ENCODE results near the gene SEMA6C. TPM values are rescaled to one million over a fixed set of nuclear protein-coding genes. Genes with fewer than 3 reads are reported as not detected.

Gene SEMA6C
- total and polyA plus RNA-seq, 2 donors from 2014 or later, result 7.6 to 17.4 TPM

DNA sequence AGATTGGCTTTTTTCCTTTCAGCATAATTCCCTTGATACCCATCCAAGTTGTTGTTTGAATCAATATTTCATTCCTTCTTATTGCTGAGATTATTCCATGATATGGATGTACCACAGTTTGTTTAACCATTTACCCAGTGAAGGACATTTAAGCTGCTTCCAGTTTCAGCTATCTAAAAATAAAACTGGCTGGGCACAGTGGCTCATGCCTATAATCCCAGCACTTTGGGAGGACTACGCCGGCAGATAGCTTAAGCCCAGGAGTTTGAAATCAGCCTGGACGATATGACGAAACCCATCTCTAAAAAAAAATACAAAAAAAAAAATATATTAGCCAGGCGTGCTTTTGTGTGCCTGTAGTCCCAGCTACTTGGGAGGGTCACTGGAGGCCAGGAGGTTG lies 32.6 kb downstream of the SEMA6C start:
- Histone ChIP-seq H3K9me3 (ENCODE audit: control insufficient read depth in 2 of 3, insufficient read depth in 1 of 3, low read length in 3 of 3) (no peaks in the 10 kb centered on the region), H3K9ac (ENCODE audit: low read length in 3 of 3) (no peak overlapping the region), H3K4me1 (ENCODE audit: control insufficient read depth in 2 of 3, insufficient read depth in 2 of 3, low read depth in 1 of 3, low read length in 3 of 3) (no peaks in the 10 kb centered on the region), H3K27me3 (ENCODE audit: control insufficient read depth, insufficient read depth, low read length) (no peaks in the 10 kb centered on the region), H3K4me3 (ENCODE audit: low read length in 3 of 3) (no peak overlapping the region), H3K36me3 (ENCODE audit: control insufficient read depth in 2 of 3, insufficient read depth in 3 of 3, low read length in 3 of 3) (peaks cover 3 to 7% (median 3%) of the 10 kb centered on the region in 3 donors), H3K27ac (ENCODE audit: low read depth in 2 of 2, low read length in 2 of 2) (no peak overlapping the region)
- TF ChIP-seq, protein P1, sequence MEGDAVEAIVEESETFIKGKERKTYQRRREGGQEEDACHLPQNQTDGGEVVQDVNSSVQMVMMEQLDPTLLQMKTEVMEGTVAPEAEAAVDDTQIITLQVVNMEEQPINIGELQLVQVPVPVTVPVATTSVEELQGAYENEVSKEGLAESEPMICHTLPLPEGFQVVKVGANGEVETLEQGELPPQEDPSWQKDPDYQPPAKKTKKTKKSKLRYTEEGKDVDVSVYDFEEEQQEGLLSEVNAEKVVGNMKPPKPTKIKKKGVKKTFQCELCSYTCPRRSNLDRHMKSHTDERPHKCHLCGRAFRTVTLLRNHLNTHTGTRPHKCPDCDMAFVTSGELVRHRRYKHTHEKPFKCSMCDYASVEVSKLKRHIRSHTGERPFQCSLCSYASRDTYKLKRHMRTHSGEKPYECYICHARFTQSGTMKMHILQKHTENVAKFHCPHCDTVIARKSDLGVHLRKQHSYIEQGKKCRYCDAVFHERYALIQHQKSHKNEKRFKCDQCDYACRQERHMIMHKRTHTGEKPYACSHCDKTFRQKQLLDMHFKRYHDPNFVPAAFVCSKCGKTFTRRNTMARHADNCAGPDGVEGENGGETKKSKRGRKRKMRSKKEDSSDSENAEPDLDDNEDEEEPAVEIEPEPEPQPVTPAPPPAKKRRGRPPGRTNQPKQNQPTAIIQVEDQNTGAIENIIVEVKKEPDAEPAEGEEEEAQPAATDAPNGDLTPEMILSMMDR (IDR thresholded peaks at IDR 0.05; ENCODE audit: borderline replicate concordance, extremely low read depth, insufficient read depth), result no peak
- FAIRE-seq (no peak), DNase-seq (no peak)
- intact Hi-C loops (cut with DNase I), result no loop called here

DNA sequence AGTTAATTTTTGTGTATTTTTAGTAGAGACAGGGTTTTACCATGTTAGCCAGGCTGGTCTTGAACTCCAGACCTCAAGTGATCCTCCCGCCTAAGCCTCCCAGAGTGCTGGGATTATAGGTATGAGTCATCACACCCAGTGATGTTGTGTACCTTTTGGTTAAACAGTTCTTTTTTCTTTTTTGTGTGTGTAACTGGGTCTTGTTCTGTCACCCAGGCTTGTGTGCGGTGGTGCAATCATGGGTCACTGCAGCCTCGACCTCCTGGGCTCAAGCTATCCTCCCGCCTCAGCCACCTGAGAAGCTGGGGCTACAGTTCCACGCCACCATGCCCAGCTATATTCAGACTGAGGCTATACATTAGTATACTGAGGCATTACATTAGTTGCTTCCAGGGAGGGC lies 38.1 kb downstream of the SEMA6C start:
- intact Hi-C loops (cut with DNase I), result loop anchor here (10.0 kb wide), 1 partner anchor 46 kb away; the partner anchor contains the start of gene TNFAIP8L2
- H3K36me3 ChIP-seq (ENCODE audit: control insufficient read depth in 2 of 3, insufficient read depth in 3 of 3, low read length in 3 of 3), result peaks cover 0 to 6% (median 3%) of the 10 kb centered on the region in 3 donors
- no peaks in the 10 kb centered on the region for H3K9me3 ChIP-seq (ENCODE audit: control insufficient read depth in 2 of 3, insufficient read depth in 1 of 3, low read length in 3 of 3)
- no peak for FAIRE-seq
- H3K27me3 ChIP-seq (ENCODE audit: control insufficient read depth, insufficient read depth, low read length), result no peaks in the 10 kb centered on the region
- peak in 1 of 5 donors; percentile 17 for DNase-seq
- no peak overlapping the region for H3K4me3 ChIP-seq (ENCODE audit: low read length in 3 of 3)
- TF ChIP-seq, protein P1 (IDR thresholded peaks at IDR 0.05; ENCODE audit: borderline replicate concordance, extremely low read depth, insufficient read depth), result no peak
- H3K27ac ChIP-seq (ENCODE audit: low read depth in 2 of 2, low read length in 2 of 2), result no peak overlapping the region
- no peaks in the 10 kb centered on the region for H3K4me1 ChIP-seq (ENCODE audit: control insufficient read depth in 2 of 3, insufficient read depth in 2 of 3, low read depth in 1 of 3, low read length in 3 of 3)
- H3K9ac ChIP-seq (ENCODE audit: low read length in 3 of 3), result no peak overlapping the region

DNA sequence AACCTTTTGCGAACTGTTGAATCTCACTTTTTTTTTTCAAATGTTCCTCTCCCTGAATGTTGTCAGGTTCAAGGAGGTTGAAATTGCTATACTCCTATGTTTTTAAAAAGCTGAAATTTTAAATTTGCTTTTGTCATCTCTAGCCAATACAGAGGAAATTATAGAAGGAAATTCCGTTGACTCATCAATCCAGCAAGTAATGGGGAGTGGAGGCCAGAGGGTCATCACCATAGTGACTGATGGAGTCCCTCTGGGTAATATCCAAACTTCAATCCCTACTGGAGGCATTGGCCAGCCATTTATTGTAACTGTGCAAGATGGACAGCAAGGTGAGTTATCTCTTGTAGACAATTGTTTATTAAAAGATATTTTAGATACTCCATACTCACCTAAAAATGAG lies 39.5 kb downstream of the SEMA6C start:
- intact Hi-C loops (cut with DNase I), result loop anchor here (10.0 kb wide), 1 partner anchor 48 kb away; the partner anchor contains the start of gene TNFAIP8L2
- FAIRE-seq (no peak), DNase-seq (no peak)
- Histone ChIP-seq H3K27me3 (ENCODE audit: control insufficient read depth, insufficient read depth, low read length) (no peaks in the 10 kb centered on the region), H3K27ac (ENCODE audit: low read depth in 2 of 2, low read length in 2 of 2) (no peak overlapping the region), H3K36me3 (ENCODE audit: control insufficient read depth in 2 of 3, insufficient read depth in 3 of 3, low read length in 3 of 3) (peaks cover 0 to 6% (median 3%) of the 10 kb centered on the region in 3 donors), H3K9me3 (ENCODE audit: control insufficient read depth in 2 of 3, insufficient read depth in 1 of 3, low read length in 3 of 3) (no peaks in the 10 kb centered on the region), H3K9ac (ENCODE audit: low read length in 3 of 3) (no peak overlapping the region), H3K4me3 (ENCODE audit: low read length in 3 of 3) (no peak overlapping the region), H3K4me1 (ENCODE audit: control insufficient read depth in 2 of 3, insufficient read depth in 2 of 3, low read depth in 1 of 3, low read length in 3 of 3) (no peaks in the 10 kb centered on the region)
- TF ChIP-seq, protein P1 (IDR thresholded peaks at IDR 0.05; ENCODE audit: borderline replicate concordance, extremely low read depth, insufficient read depth), result no peak

DNA sequence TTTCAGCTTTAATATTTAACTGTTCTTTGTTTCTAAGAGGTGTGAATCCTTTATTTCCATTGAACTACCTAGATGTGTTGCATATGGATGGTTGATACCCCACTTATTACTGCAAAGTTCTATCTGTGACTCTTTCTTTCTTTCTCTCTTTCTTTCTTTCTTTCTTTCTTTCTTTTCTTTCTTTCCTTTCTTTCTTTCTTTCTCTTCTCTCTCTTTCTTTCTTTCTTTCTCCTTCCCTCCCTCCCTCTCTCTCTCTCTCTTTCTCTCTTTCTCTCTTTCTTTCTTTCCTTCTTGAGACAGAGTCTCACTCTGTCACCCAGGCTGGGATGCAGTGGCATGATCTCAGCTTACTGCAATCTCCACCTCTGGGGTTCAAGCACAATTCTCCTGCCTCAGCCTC lies 41.8 kb downstream of the SEMA6C start:
- H3K27me3 ChIP-seq (ENCODE audit: control insufficient read depth, insufficient read depth, low read length), result no peaks in the 10 kb centered on the region
- peaks cover 0 to 6% (median 3%) of the 10 kb centered on the region in 3 donors for H3K36me3 ChIP-seq (ENCODE audit: control insufficient read depth in 2 of 3, insufficient read depth in 3 of 3, low read length in 3 of 3)
- no peak overlapping the region for H3K9ac ChIP-seq (ENCODE audit: low read length in 3 of 3)
- no peaks in the 10 kb centered on the region for H3K4me1 ChIP-seq (ENCODE audit: control insufficient read depth in 2 of 3, insufficient read depth in 2 of 3, low read depth in 1 of 3, low read length in 3 of 3)
- H3K27ac ChIP-seq (ENCODE audit: low read depth in 2 of 2, low read length in 2 of 2), result no peak overlapping the region
- TF ChIP-seq, protein P1 (IDR thresholded peaks at IDR 0.05; ENCODE audit: borderline replicate concordance, extremely low read depth, insufficient read depth), result no peak
- peaks cover 0 to 1% (median 0%) of the 10 kb centered on the region in 3 donors for H3K9me3 ChIP-seq (ENCODE audit: control insufficient read depth in 2 of 3, insufficient read depth in 1 of 3, low read length in 3 of 3)
- H3K4me3 ChIP-seq (ENCODE audit: low read length in 3 of 3), result no peak overlapping the region
- FAIRE-seq, result no peak
- intact Hi-C loops (cut with DNase I), result loop anchor here (10.0 kb wide), 1 partner anchor 50 kb away; the partner anchor contains the start of gene TNFAIP8L2
- no peak for DNase-seq

All from kidney (tissue), 14 donors.